Smooth muscle cell (in vitro differentiated cells): Measurements from ENCODE around the gene RBM47. TPM values are rescaled to one million over a fixed set of nuclear protein-coding genes. Genes with fewer than 3 reads are reported as not detected.

Experiments used
- DNase-seq: peaks from one replicate; lab custom pipeline; 2025; ENCODE audit not compliant: unreplicated experiment; lab: John Stamatoyannopoulos, UW
- H2AFZ ChIP-seq: fragments of 200-600 bp; sonication (generic); 2 replicates; pipeline ENCODE4 v1.6.0; 2016; ENCODE audit warnings: antibody characterized with exemption, low read depth, mild to moderate bottlenecking
- H3F3A ChIP-seq: fragments of 200-600 bp; sonication (generic); 2 replicates; pipeline ENCODE4 v1.6.0; 2017; ENCODE audit warnings: antibody characterized with exemption, low read depth
- H3K27ac ChIP-seq: fragments of 200-600 bp; sonication (generic); 2 replicates; pipeline ENCODE4 v1.5.1; 2016; ENCODE audit warnings: low read depth, mild to moderate bottlenecking
- H3K27me3 ChIP-seq: fragments of 200-600 bp; sonication (generic); 2 replicates; pipeline ENCODE4 v1.6.1; 2016; ENCODE audit warnings: low read depth, mild to moderate bottlenecking
- H3K36me3 ChIP-seq: fragments of 200-600 bp; sonication (generic); 2 replicates; pipeline ENCODE4 v1.5.1; 2016; ENCODE audit warnings: low read depth
- H3K4me1 ChIP-seq: fragments of 200-600 bp; sonication (generic); 2 replicates; pipeline ENCODE4 v1.5.1; 2016; ENCODE audit warnings: low read depth
- H3K4me2 ChIP-seq: fragments of 200-600 bp; sonication (generic); 2 replicates; pipeline ENCODE4 v1.6.0; 2016; ENCODE audit warnings: mild to moderate bottlenecking
- H3K4me3 ChIP-seq: fragments of 200-600 bp; sonication (generic); 2 replicates; pipeline ENCODE4 v1.5.1; 2016; ENCODE audit warnings: mild to moderate bottlenecking
- H3K79me2 ChIP-seq: fragments of 200-600 bp; sonication (generic); 2 replicates; pipeline ENCODE4 v1.6.0; 2016; ENCODE audit warnings: low read depth, mild to moderate bottlenecking
- H3K9ac ChIP-seq: fragments of 200-600 bp; sonication (generic); 2 replicates; pipeline ENCODE4 v1.6.0; 2016; ENCODE audit warnings: low read depth
- H3K9me3 ChIP-seq: fragments of 200-600 bp; sonication (generic); replicated peaks from 2 replicates; pipeline ENCODE4 v1.5.1; 2016; ENCODE audit warnings: low read depth
- H4K20me1 ChIP-seq: fragments of 200-600 bp; sonication (generic); 2 replicates; pipeline ENCODE4 v1.6.0; 2016; ENCODE audit warnings: low read depth
- CTCF ChIP-seq: fragments of 200-600 bp; sonication (generic); IDR thresholded peaks from 2 replicates; pipeline ENCODE4 v1.5.1; 2017; ENCODE audit warnings: borderline replicate concordance, mild to moderate bottlenecking, antibody characterized with exemption; ENCODE audit not compliant: insufficient read depth, poor library complexity, severe bottlenecking
- WGBS: methylation state at CpG from one replicate; pipeline ENCODE4 v1.1.7; 2016; ENCODE audit warnings: low lambda C conversion rate; 5-methylcytosine and 5-hydroxymethylcytosine counted together
- polyA plus RNA-seq: library from polyadenylated mRNA; unstranded; fragments of >200 nt; fragmentation: Nextera tagmentation; extraction: Ambion mirVana; gene quantifications from 2 replicates; pipeline ENCODE4 v1.2.1, GENCODE V29; 2016
- total RNA-seq: library from RNA; depleted of rRNA; stranded (reverse); fragments of >200 nt; gene quantifications from 2 replicates; pipeline ENCODE4 v1.2.3, GENCODE V29; 2014

Gene RBM47
- 5.5 and 6.0 TPM in 2 replicates for total RNA-seq
- polyA plus RNA-seq, result 3.4 and 3.6 TPM in 2 replicates

- no peaks in the 10 kb centered on the region for H3K27me3 ChIP-seq
- H3K9ac ChIP-seq, result peak within 1 kb of the TSS; percentile 79
- H3K4me3 ChIP-seq, result peak within 1 kb of the TSS; percentile 96
- peaks cover 7% of the 10 kb centered on the region for H3K79me2 ChIP-seq
- 1% methylated on average over 42 of the region's 53 CpGs for WGBS
- H3K27ac ChIP-seq, result peak within 1 kb of the TSS; percentile 64
- no peaks in the 10 kb centered on the region for H3K36me3 ChIP-seq
- peak; percentile 2 for TF ChIP-seq CTCF
- peaks cover 45% of the 10 kb centered on the region for H3K4me1 ChIP-seq
- peaks cover 4% of the 10 kb centered on the region for H3F3A ChIP-seq
- peak; percentile 17 for DNase-seq
- H4K20me1 ChIP-seq, result no peaks in the 10 kb centered on the region
- H2AFZ ChIP-seq, result peak within 1 kb of the TSS; percentile 95
- H3K4me2 ChIP-seq, result peak within 1 kb of the TSS; percentile 98
- H3K9me3 ChIP-seq, result no peaks in the 10 kb centered on the region
These were observed at the start of gene RBM47 for GRCh38 chr4:40629401-40630334. Gene RBM47, minus strand, starts transcription at chr4:40629864. Its CDS starts 190,971 bp downstream, at chr4:40438893.

GRCh38 chr4:40678421-40678820, 48.8 kb upstream of the RBM47 start:
- Histone ChIP-seq H3K4me1 (peaks cover 5% of the 10 kb centered on the region), H3K9me3 (no peaks in the 10 kb centered on the region), H2AFZ (no peak overlapping the region), H3K4me2 (no peak overlapping the region), H3K27ac (no peak overlapping the region), H4K20me1 (no peaks in the 10 kb centered on the region), H3K27me3 (no peaks in the 10 kb centered on the region), H3F3A (peaks cover 6% of the 10 kb centered on the region), H3K36me3 (no peaks in the 10 kb centered on the region), H3K4me3 (no peak overlapping the region), H3K9ac (no peak overlapping the region), H3K79me2 (no peaks in the 10 kb centered on the region)
- no peak for TF ChIP-seq CTCF
- 77% methylated on average over 6 of the region's 6 CpGs for WGBS
- no peak for DNase-seq

GRCh38 chr4:40675166-40675565, 45.5 kb upstream of the RBM47 start:
- no peak for DNase-seq
- Histone ChIP-seq H2AFZ (no peak overlapping the region), H3K4me2 (no peak overlapping the region), H3K9ac (no peak overlapping the region), H3K36me3 (no peaks in the 10 kb centered on the region), H3K4me3 (no peak overlapping the region), H4K20me1 (no peaks in the 10 kb centered on the region), H3K79me2 (no peaks in the 10 kb centered on the region), H3F3A (peaks cover 19% of the 10 kb centered on the region), H3K9me3 (no peaks in the 10 kb centered on the region), H3K27me3 (no peaks in the 10 kb centered on the region), H3K4me1 (peaks cover 21% of the 10 kb centered on the region), H3K27ac (no peak overlapping the region)
- 87% methylated on average over 6 of the region's 6 CpGs for WGBS
- no peak for TF ChIP-seq CTCF
